HCT116 (cell line): ENCODE results near the gene WDR5. TPM values are rescaled to one million over a fixed set of nuclear protein-coding genes. Genes with fewer than 3 reads are reported as not detected.

Experiments used
- ATAC-seq: fragments of 200-7000 bp; cut with Tn5 transposase; 2 replicates; pipeline ENCODE4 v1.9.1; 2020; ENCODE audit warnings: mild to moderate bottlenecking, moderate library complexity
- BruUV-seq: library from RNA; stranded (reverse); fragments of 400-500 nt; replicated peaks from 2 replicates; lab custom pipeline; 2021; lab: Mats Ljungman, UMichigan
- CTCF ChIA-PET: fragments of 300-600 bp; sonication (Branson Sonifier 250); formaldehyde crosslinking; loops from one replicate; lab custom pipeline; 2021; ENCODE audit warnings: antibody characterized with exemption; lab: Charles Lee
- POLR2A ChIA-PET: fragments of 300-600, 350-600 bp; sonication (Branson Sonifier 250); formaldehyde crosslinking; loops from one replicate; lab custom pipeline; 2021; ENCODE audit warnings: antibody characterized with exemption; lab: Charles Lee
- RAD21 ChIA-PET, 2 experiments: fragments of 300-600 bp; sonication (Branson Sonifier 250); formaldehyde crosslinking; loops; one replicate each; lab custom pipeline; 2023; ENCODE audit warnings: low total read pairs in 2 of 2; ENCODE audit not compliant: uncharacterized antibody in 2 of 2, unreplicated experiment in 2 of 2, low non-redundant PET in 1 of 2; lab: Charles Lee
- DNase-seq: peaks from one replicate; pipeline ENCODE4 v3.0.0-alpha.2; 2010; ENCODE audit warnings: low read depth, low spot score
- H2AFZ ChIP-seq: fragments of 200-600 bp; shearing (Covaris generic), sonication (generic); 2 replicates; pipeline ENCODE4 v1.6.1; 2017; ENCODE audit warnings: low read depth, mixed run types, mixed read lengths, antibody characterized with exemption, low read length; ENCODE audit not compliant: poor library complexity, severe bottlenecking
- H3K27ac ChIP-seq: 2 replicates; pipeline ENCODE4 v1.5.1; 2012; ENCODE audit warnings: low read depth, low read length
- H3K27me3 ChIP-seq: fragments of 200-600 bp; sonication (generic); 2 replicates; pipeline ENCODE4 v1.6.1; 2016; ENCODE audit warnings: mixed run types, low read length, mixed read lengths; ENCODE audit not compliant: insufficient read depth
- H3K36me3 ChIP-seq, 2 experiments: fragments of 200-500 bp in 1 of 2; fragments of 200-600 bp in 1 of 2; sonication (Bioruptor generic) in 1 of 2; sonication (generic) in 1 of 2; 2 replicates each; pipeline versions ENCODE4 v1.5.1 to v1.6.1; 2014 to 2016; ENCODE audit warnings: low read length in 2 of 2, inconsistent platforms in 1 of 2, mixed read lengths in 1 of 2, mixed run types in 1 of 2; ENCODE audit not compliant: insufficient read depth in 2 of 2, control insufficient read depth in 1 of 2
- H3K4me1 ChIP-seq, 2 experiments: fragments of 200-600 bp in 1 of 2; sonication (generic) in 1 of 2; 2 replicates each; pipeline versions ENCODE4 v1.5.1 to v1.6.1; 2012 to 2017; ENCODE audit warnings: low read length in 2 of 2, inconsistent platforms in 1 of 2, mild to moderate bottlenecking in 1 of 2, mixed read lengths in 1 of 2, mixed run types in 1 of 2, moderate library complexity in 1 of 2; ENCODE audit not compliant: insufficient read depth in 2 of 2, control insufficient read depth in 1 of 2
- H3K4me2 ChIP-seq: fragments of 200-600 bp; sonication (generic); 2 replicates; pipeline ENCODE4 v1.6.1; 2017; ENCODE audit warnings: mixed run types, low read length, mixed read lengths
- H3K4me3 ChIP-seq, 2 experiments: fragments of 200-600 bp in 1 of 2; sonication (generic) in 1 of 2; replicated peaks in 1 of 2; 2 replicates each; pipeline ENCODE4 v1.5.1; 2011 to 2016; ENCODE audit warnings: low read length in 2 of 2, control low read depth in 1 of 2, low read depth in 1 of 2, mild to moderate bottlenecking in 1 of 2, mixed read lengths in 1 of 2, mixed run types in 1 of 2
- H3K79me2 ChIP-seq: fragments of 200-600 bp; sonication (generic); 2 replicates; pipeline ENCODE4 v1.6.1; 2017; ENCODE audit warnings: mild to moderate bottlenecking, mixed run types, low read length, moderate library complexity, mixed read lengths; ENCODE audit not compliant: insufficient read depth
- H3K9ac ChIP-seq: fragments of 200-600 bp; sonication (generic); 2 replicates; pipeline ENCODE4 v1.6.1; 2016; ENCODE audit warnings: low read length, mixed read lengths
- H3K9me2 ChIP-seq: fragments of 200-600 bp; sonication (generic), shearing (Covaris generic); 2 replicates; pipeline ENCODE4 v1.6.1; 2017; ENCODE audit warnings: mixed run types, mild to moderate bottlenecking, moderate library complexity; ENCODE audit not compliant: insufficient read depth
- H3K9me3 ChIP-seq, 2 experiments: fragments of 200-500 bp in 1 of 2; fragments of 200-600 bp in 1 of 2; sonication (Bioruptor generic) in 1 of 2; sonication (generic) in 1 of 2; 2 replicates each; pipeline ENCODE4 v1.6.1; 2014 to 2017; ENCODE audit warnings: low read length in 2 of 2, mixed read lengths in 2 of 2, inconsistent platforms in 1 of 2, low read depth in 1 of 2, mild to moderate bottlenecking in 1 of 2, mixed run types in 1 of 2, moderate library complexity in 1 of 2; ENCODE audit not compliant: control insufficient read depth in 1 of 2, insufficient read depth in 1 of 2
- H4K20me1 ChIP-seq: fragments of 200-600 bp; sonication (generic), shearing (Covaris generic); 2 replicates; pipeline ENCODE4 v1.6.1; 2017; ENCODE audit warnings: mixed run types, mild to moderate bottlenecking, moderate library complexity; ENCODE audit not compliant: insufficient read depth
- ATF3 ChIP-seq: IDR thresholded peaks from 2 replicates; pipeline ENCODE4 v1.6.1; 2012
- CBX3 ChIP-seq: IDR thresholded peaks from 2 replicates; pipeline ENCODE4 v1.6.1; 2012; ENCODE audit warnings: low read depth
- CTCF ChIP-seq, 3 experiments: fragments of 200-600 bp in 1 of 3; sonication (generic) in 1 of 3; IDR thresholded peaks in 2 of 3; conservative IDR thresholded peaks in 1 of 3; 2 replicates each; pipeline ENCODE4 v1.5.1; 2012 to 2017; ENCODE audit warnings: low read depth in 2 of 3, low read length in 2 of 3, antibody characterized with exemption in 1 of 3, borderline replicate concordance in 1 of 3, control low read depth in 1 of 3, mild to moderate bottlenecking in 1 of 3, mixed read lengths in 1 of 3, mixed run types in 1 of 3, moderate library complexity in 1 of 3; ENCODE audit not compliant: insufficient read depth in 1 of 3
- EGR1 ChIP-seq: IDR thresholded peaks from 2 replicates; pipeline ENCODE4 v1.6.1; 2012; ENCODE audit warnings: low read depth
- EZH2 ChIP-seq: fragments of 200-600 bp; sonication (generic); IDR thresholded peaks from 2 replicates; pipeline ENCODE4 v1.6.1; 2017; ENCODE audit warnings: antibody characterized with exemption, mixed run types
- FOSL1 ChIP-seq: IDR thresholded peaks from 2 replicates; pipeline ENCODE4 v1.6.1; 2012; ENCODE audit warnings: low read depth
- MAX ChIP-seq: IDR thresholded peaks from 2 replicates; pipeline ENCODE4 v1.6.1; 2012
- POLR2A ChIP-seq: IDR thresholded peaks from 2 replicates; pipeline ENCODE4 v1.7.0; 2011; ENCODE audit warnings: borderline replicate concordance; ENCODE audit not compliant: insufficient read depth, insufficient read length; ENCODE audit errors: extremely low read depth
- RAD21 ChIP-seq: IDR thresholded peaks from 2 replicates; pipeline ENCODE4 v1.6.1; 2012; ENCODE audit warnings: low read depth, mild to moderate bottlenecking
- REST ChIP-seq: IDR thresholded peaks from 2 replicates; pipeline ENCODE4 v1.6.1; 2012; ENCODE audit warnings: low read depth
- SIN3A ChIP-seq: IDR thresholded peaks from 2 replicates; pipeline ENCODE4 v1.6.1; 2012; ENCODE audit warnings: low read depth
- SP1 ChIP-seq: IDR thresholded peaks from 2 replicates; pipeline ENCODE4 v1.6.1; 2012; ENCODE audit warnings: low read depth
- ZBTB33 ChIP-seq: IDR thresholded peaks from 2 replicates; pipeline ENCODE4 v1.6.1; 2011; ENCODE audit warnings: mild to moderate bottlenecking, low read length, moderate library complexity; ENCODE audit not compliant: insufficient replicate concordance; ENCODE audit errors: extremely low read depth
- ZFX ChIP-seq: fragments of 450-650 bp; IDR thresholded peaks from 2 replicates; pipeline ENCODE4 v1.6.1; 2017
- ZNF274 ChIP-seq: fragments of 200-500 bp; sonication (Bioruptor generic); IDR thresholded peaks from 2 replicates; pipeline ENCODE4 v1.6.1; 2014; ENCODE audit warnings: mild to moderate bottlenecking, low read depth, low read length, inconsistent platforms
- intact Hi-C: fragments of 100-400 bp; cut with micrococcal nuclease; formaldehyde crosslinking; loops from 2 replicates; pipeline ENCODE4 v1.10.0; 2022
- total RNA-seq: library from RNA; stranded (reverse); gene quantifications from one replicate; pipeline ENCODE4 v1.2.1, GENCODE V29; 2021; ENCODE audit not compliant: unreplicated experiment

The WDR5 gene
- total RNA-seq, 1 experiment from 2014 or later, result 55.8 TPM

GRCh38 chr9:134161647-134162046 lies 25.8 kb downstream of the WDR5 start (continued):
- TF ChIP-seq ZBTB33, result no peak

- no peaks in the 10 kb centered on the region for H3K9me2 ChIP-seq
- no peak overlapping the region for H2AFZ ChIP-seq
- H3K4me1 ChIP-seq, result peaks cover 0 to 9% of the 10 kb centered on the region in 2 experiments; a peak in 3 of 4 replicates
- DNase-seq, result no peak
- H3K9me3 ChIP-seq, result no peaks in the 10 kb centered on the region
- CTCF ChIA-PET, result no interaction called here
- no peak overlapping the region for H3K4me2 ChIP-seq
- H4K20me1 ChIP-seq, result no peaks in the 10 kb centered on the region
- H3K27ac ChIP-seq, result no peak overlapping the region
- no peak for TF ChIP-seq ZBTB33
- TF ChIP-seq REST, result no peak
- TF ChIP-seq ATF3, result no peak
- TF ChIP-seq EGR1, result no peak
- TF ChIP-seq SIN3A, result no peak
- no peak for TF ChIP-seq CTCF (IDR thresholded peaks at IDR 0.05 in 2 of 3, conservative IDR thresholded peaks at IDR 0.05 in 1 of 3; ENCODE audit: borderline replicate concordance in 1 of 3, insufficient read depth in 1 of 3, low read depth in 2 of 3, low read length in 2 of 3)
- TF ChIP-seq MAX, result no peak
- no peak for TF ChIP-seq SP1
- TF ChIP-seq CBX3, result no peak
- no peak for TF ChIP-seq ZNF274
- no peak for TF ChIP-seq EZH2
- TF ChIP-seq RAD21, result no peak
- no peak for TF ChIP-seq POLR2A
- TF ChIP-seq FOSL1, result no peak
- no peak for TF ChIP-seq ZFX
- H3K9ac ChIP-seq, result no peak overlapping the region
- intact Hi-C loops, result no loop called here
- H3K79me2 ChIP-seq, result no peaks in the 10 kb centered on the region
- no peak overlapping the region for H3K4me3 ChIP-seq
- no peaks in the 10 kb centered on the region for H3K27me3 ChIP-seq
- POLR2A ChIA-PET, result no interaction called here
- no peak for ATAC-seq
- no TSS peak for BruUV-seq
- peaks cover 6% of the 10 kb centered on the region in 2 experiments; a peak in 3 of 4 replicates for H3K36me3 ChIP-seq
- RAD21 ChIA-PET, result no interaction called here
These were observed 26.4 kb downstream of the WDR5 start for GRCh38 chr9:134162212-134162775.
